ENCODE measurements around the gene CYP4F3. TPM values are rescaled to one million over a fixed set of nuclear protein-coding genes. Genes with fewer than 3 reads are reported as not detected.
A peak's percentile ranks its signal among the peaks of the same experiment; 100 is the strongest.

CYP4F3 gene
- total and polyA plus RNA-seq, 12 donors = 0.01 to 1.8 (median 0.37) TPM; not detected in 2

DNA sequence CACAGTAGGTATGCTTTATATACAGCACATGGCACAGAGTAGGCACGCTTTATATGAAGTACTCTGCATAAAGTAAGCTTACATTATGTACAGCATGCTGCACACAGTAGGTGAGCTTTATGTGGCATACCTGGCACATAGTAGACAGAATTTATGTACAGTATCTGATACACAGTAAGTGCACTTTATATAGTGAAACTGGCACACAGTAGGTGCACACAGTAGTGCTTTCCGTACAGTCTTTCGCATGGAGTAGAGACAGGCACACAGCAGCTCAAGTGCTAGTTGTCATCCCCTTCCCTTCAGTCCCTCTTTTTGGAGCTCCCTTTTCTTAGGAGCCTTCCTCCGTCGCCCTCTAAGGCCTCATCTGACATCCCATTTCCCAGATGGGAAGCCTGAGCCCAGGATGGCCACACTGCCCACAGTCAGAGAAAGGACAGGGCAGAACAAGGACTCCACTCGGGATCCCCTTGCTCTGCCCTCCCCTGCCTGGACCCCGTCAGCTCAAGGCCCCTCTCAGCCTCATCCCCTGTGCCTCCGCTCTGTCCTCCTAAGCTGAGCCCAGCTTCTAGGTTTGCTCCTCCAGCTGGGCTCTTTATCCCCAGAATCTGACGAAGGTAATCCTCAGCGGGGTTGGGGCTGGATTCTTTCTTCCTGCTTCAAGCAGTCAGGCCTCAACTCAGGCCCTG lies 31.3 kb downstream of the CYP4F3 start:
- H3K27ac ChIP-seq = peak overlapping the region in 7 of 10 donors; percentile 12 to 78 (median 66)
- TF ChIP-seq, protein P1, sequence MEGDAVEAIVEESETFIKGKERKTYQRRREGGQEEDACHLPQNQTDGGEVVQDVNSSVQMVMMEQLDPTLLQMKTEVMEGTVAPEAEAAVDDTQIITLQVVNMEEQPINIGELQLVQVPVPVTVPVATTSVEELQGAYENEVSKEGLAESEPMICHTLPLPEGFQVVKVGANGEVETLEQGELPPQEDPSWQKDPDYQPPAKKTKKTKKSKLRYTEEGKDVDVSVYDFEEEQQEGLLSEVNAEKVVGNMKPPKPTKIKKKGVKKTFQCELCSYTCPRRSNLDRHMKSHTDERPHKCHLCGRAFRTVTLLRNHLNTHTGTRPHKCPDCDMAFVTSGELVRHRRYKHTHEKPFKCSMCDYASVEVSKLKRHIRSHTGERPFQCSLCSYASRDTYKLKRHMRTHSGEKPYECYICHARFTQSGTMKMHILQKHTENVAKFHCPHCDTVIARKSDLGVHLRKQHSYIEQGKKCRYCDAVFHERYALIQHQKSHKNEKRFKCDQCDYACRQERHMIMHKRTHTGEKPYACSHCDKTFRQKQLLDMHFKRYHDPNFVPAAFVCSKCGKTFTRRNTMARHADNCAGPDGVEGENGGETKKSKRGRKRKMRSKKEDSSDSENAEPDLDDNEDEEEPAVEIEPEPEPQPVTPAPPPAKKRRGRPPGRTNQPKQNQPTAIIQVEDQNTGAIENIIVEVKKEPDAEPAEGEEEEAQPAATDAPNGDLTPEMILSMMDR (IDR thresholded peaks at IDR 0.05) = no peak

DNA sequence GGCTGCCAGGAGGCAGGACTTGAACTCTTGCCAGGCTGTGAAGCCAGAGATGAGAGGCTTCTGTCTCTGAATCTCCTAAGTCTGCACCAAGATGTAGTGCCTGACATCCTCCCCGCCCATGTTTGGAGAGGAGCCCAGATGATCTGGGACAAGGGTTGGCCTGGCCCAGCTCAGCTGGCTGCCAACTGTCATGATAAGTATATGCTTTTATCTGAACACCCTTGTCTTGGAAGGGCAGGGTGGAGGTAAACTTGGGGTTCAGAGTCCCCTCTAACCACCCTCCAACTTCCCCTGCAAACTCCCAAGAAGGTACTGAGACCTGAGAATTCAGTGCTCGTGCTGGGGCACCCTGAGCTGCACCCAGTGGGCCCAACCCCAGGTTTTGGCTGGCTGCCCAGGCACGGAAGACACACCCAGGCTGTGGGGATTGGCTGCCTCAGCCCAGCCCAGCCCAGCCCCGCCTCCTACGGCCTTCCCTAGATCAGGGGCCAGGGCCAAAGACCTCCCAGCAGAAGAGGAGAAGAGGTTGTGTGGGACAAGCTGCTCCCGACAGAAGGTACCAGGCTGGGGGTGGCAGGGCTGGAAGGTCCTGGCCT lies 32.0 kb downstream of the CYP4F3 start, which contains the start of gene CYP4F12:
TSS of gene CYP4F12 (plus strand) at position 508 of the 596 bp plus-strand sequence. CDS start 443 bp downstream, outside the sequence.
- no peaks in the 10 kb centered on the region for H3K36me3 ChIP-seq
- H3K4me3 ChIP-seq = peak within 1 kb of the TSS in 8 of 10 donors; percentile 3 to 40 (median 25)
- DNase-seq (peak; percentile 88 to 92), ATAC-seq (peak; percentile 95 to 100 (median 98))
- WGBS, 2 donors = 14 to 26% methylated on average over 6 of the region's 6 CpGs
- intact Hi-C loops (cut with DNase I) = loop anchor here in 2 of 10 donors (5.0 to 10.0 kb wide), 2 partner anchors 102 to 165 kb away; no protein-coding TSS in a partner anchor
- peaks cover 0 to 13% (median 0%) of the 10 kb centered on the region in 7 donors for H3K27me3 ChIP-seq
- H3K9me3 ChIP-seq = no peaks in the 10 kb centered on the region
- TF ChIP-seq, protein P1 (IDR thresholded peaks at IDR 0.05) = no peak
- H3K27ac ChIP-seq = peak within 1 kb of the TSS in 9 of 10 donors; percentile 20 to 78 (median 56)
- peaks cover 0 to 15% (median 10%) of the 10 kb centered on the region in 9 donors for H3K4me1 ChIP-seq

More for the DNA sequence above, 31.3 kb downstream of the CYP4F3 start:
- Histone ChIP-seq H3K36me3 (no peaks in the 10 kb centered on the region), H3K27me3 (peaks cover 0 to 19% (median 0%) of the 10 kb centered on the region in 7 donors), H3K4me1 (peaks cover 0 to 15% (median 10%) of the 10 kb centered on the region in 9 donors), H3K4me3 (no peak overlapping the region), H3K9me3 (no peaks in the 10 kb centered on the region)
- 50 to 51% methylated on average over 10 of the region's 10 CpGs for WGBS, 2 donors
- intact Hi-C loops (cut with DNase I) = loop anchor here in 2 of 10 donors (5.0 to 10.0 kb wide), 2 partner anchors 103 to 165 kb away; no protein-coding TSS in a partner anchor
- no peak for DNase-seq
- ATAC-seq = peak in 1 of 8 donors; percentile 19

DNA sequence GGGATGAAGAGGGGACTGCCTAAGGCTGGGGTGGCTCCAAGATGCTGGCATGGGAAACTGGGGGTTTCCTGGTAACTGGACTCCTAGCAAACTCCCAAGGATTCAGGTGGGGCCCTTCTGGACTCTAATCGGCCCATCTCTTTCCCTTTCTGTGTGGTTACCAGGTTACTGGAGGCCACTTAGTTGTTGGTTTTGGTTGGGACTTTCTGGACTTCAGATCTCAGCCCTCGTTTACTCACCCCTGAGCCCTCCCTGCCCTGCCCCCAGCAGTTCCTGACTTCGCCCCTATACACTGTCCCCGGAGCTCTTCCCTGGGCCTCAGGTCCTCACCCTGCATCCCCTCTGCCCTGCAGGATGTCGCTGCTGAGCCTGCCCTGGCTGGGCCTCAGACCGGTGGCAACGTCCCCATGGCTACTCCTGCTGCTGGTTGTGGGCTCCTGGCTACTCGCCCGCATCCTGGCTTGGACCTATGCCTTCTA lies 32.5 kb downstream of the CYP4F3 start:
- intact Hi-C loops (cut with DNase I) = loop anchor here in 2 of 10 donors (5.0 to 10.0 kb wide), 2 partner anchors 102 to 164 kb away; no protein-coding TSS in a partner anchor
- H3K27me3 ChIP-seq = peaks cover 0 to 12% (median 0%) of the 10 kb centered on the region in 7 donors
- peaks cover 0 to 15% (median 10%) of the 10 kb centered on the region in 9 donors for H3K4me1 ChIP-seq
- peak overlapping the region in 8 of 10 donors; percentile 3 to 40 (median 25) for H3K4me3 ChIP-seq
- H3K27ac ChIP-seq = peak overlapping the region in 9 of 10 donors; percentile 20 to 78 (median 56)
- TF ChIP-seq, protein P1 (IDR thresholded peaks at IDR 0.05) = no peak
- WGBS, 2 donors = 29 to 33% methylated on average over 9 of the region's 9 CpGs
- H3K36me3 ChIP-seq = no peaks in the 10 kb centered on the region
- H3K9me3 ChIP-seq = no peaks in the 10 kb centered on the region
- ATAC-seq (peak in 6 of 8 donors; percentile 8 to 45 (median 31)), DNase-seq (peak in 1 of 2 donors; percentile 23)

DNA sequence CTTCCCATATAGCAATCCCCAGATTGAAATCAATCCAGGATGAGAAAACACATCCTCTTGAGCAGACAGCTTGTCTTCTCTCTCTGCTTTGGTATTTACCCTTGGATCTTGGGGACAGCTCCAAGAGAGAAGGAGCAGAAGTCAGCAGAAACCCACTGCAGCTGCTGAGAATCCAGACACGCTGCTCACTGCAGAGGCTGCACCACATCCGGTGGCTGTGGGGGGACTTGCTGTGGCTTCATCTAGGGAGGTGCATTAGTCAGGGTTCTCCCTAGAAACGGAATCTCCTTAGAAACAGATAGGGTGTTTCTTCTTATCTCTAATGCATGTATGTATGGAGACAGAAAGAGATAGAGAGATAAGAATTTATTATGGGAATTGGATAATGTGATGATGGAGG lies 34.9 kb downstream of the CYP4F3 start:
- DNase-seq (no peak), ATAC-seq (no peak)
- H3K4me3 ChIP-seq = no peak overlapping the region
- no peaks in the 10 kb centered on the region for H3K9me3 ChIP-seq
- peaks cover 0 to 3% (median 0%) of the 10 kb centered on the region in 9 donors for H3K36me3 ChIP-seq
- TF ChIP-seq, protein P1 (IDR thresholded peaks at IDR 0.05) = no peak
- no peaks in the 10 kb centered on the region for H3K27me3 ChIP-seq
- H3K4me1 ChIP-seq = peaks cover 0 to 15% (median 10%) of the 10 kb centered on the region in 9 donors
- intact Hi-C loops (cut with DNase I) = loop anchor here in 2 of 10 donors (5.0 to 10.0 kb wide), 2 partner anchors 99 to 102 kb away; no protein-coding TSS in a partner anchor
- 43 to 58% methylated on average over 2 to 3 of the region's 3 CpGs for WGBS, 2 donors
- H3K27ac ChIP-seq = no peak overlapping the region

All from heart right ventricle (tissue), 16 donors.